ENCODE data around the gene BCKDHA. TPM values are rescaled to one million over a fixed set of nuclear protein-coding genes. Genes with fewer than 3 reads are reported as not detected.
"Not testable (repeated sequence)": the region's sequence is repeated elsewhere in the genome, so short reads cannot be mapped to it uniquely, and the experiment has no call there.

Gene BCKDHA
- polyA plus RNA-seq, 3 donors: 34.9 to 43.2 (median 38.2) TPM

DNA sequence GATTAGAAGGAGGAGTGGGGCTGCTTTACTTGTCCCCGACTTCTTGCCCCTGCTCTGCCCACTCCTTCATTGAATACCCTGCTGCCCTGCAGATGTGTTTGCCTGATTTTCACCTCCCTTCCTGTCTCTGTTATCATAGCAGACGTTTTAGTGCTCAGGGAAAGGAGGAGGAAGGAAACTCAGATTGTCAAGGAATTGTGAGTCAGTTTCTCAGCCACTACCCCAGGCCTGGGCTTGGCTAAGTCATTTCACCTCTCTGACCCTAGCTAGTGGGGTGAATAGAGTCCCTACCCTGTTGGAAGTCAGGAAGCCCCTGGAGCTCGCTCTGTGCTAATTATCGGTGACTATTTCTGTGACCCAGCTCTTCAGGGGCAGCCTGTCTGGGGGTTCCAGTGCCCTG, 3.9 kb downstream of the BCKDHA start:
- DNase-seq (ENCODE audit: low read depth in 3 of 3, low spot score in 2 of 3): no peak

DNA sequence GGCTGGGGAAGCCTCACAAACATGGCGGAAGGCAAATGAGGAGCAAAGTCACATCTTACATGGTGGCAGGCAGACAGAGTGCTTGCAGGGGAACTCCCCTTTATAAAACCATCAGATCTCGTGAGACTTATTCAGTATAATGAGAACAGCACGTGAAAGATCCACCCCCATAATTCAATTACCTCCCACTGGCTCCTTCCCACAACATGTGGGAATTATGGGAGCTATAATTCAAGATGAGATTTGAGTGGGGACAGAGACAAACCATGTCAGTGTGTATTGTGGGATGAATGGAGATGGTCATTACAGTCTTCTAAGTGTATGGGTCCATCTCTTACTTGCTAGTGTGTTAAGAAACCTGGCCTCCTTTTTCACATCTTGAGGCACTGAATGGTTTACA, 4.4 kb downstream of the BCKDHA start:
- DNase-seq (ENCODE audit: low read depth in 3 of 3, low spot score in 2 of 3): no peak

DNA sequence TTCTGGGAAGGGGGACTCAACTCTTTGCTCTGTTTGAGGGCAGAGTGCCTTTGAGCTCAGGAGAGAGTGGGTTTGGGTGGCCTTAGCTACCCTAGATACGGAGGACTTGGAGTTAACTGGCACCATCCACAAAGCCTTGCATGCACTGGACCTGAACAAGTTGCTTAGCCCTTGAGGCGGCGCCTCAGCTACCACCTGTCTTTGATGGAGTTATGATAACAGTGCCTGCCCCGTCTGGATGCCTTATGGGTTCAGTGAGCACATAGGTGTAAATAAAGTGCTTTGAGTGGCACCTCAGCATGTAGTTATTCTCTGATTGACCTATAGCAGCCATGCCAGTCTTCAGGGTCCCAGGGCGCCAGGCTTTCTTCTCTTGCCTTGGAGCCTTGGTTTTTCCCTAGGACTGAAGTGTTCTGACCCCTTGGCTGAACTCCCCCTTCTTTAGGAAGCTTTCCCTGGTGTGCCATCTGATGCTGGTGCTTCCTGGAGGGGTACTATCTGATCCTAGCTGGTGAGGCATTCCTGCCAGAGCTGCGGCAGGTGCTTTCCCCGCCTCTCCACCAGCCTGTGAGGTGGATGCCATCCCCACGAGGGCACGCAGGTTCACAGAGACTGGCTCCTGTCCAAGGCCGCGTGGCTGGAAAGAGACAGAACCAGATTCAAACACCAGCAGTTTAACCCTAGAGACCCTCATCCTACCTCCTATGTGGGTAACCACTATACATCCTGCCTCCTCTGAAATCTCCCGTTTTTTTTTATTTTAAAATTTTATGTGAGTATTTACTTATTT, 5.8 kb downstream of the BCKDHA start:
- DNase-seq (ENCODE audit: low read depth in 3 of 3, low spot score in 2 of 3): no peak

DNA sequence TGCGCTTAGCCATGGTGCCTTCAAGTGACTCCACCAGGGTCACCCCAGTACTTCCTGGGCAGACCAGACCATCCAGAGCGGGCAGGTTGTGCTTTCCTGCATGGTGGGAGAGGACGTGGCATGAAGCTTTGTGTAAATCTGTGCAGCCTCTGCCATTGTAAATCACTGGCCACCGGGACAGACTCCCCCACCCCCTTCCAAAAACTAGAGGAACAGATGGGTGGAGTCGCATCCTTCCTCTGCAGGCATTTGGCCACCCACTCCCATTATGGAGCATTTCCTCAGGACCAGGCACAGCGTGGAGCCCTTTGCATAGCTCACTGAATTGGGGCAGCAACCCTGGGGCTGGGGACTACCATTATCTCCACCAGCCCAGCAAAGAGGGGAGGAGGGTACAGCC, 8.2 kb downstream of the BCKDHA start:
- no peak for DNase-seq (ENCODE audit: low read depth in 3 of 3, low spot score in 2 of 3)

DNA sequence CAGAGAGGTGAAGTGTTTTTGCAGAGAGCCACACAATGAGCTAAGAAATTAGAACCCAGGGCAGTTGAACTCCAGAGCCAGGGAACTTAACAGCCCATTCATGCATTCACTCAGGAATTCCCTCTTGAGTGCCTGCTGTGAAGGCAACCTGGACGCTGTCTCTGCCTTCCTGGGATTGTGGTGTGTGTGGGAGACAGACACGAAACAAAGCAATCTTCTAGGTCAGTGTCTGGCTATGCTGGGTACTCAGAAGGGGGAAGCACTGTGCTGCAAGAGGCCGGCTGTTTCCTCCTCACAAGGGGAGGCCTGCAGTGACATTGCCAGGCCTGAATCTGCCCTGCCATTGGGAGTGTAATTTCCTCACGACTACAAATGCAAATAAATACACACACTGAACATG, 9.7 kb downstream of the BCKDHA start:
- DNase-seq (ENCODE audit: low read depth in 3 of 3, low spot score in 2 of 3): no peak

DNA sequence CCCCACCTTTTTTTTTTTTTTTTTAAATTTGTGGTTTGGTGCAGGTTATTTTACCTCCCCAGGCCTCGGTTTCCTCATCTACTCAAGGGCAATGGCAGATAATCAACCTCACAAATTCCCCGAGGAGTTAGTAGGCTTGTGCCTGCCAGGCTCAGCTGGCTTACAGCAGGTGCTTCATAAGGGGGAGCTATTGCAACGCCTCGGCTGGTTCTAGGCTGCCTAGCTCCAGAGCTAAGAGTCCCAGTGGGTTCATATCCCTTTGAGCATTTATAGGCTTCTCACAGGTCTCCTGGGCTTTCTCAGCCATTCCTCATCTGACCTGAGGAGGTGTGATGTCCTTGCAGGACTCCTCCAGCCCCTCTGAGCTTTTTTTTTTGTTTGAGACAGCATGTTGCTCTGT, 10.6 kb downstream of the BCKDHA start:
- DNase-seq (ENCODE audit: low read depth in 3 of 3, low spot score in 2 of 3): no peak

DNA sequence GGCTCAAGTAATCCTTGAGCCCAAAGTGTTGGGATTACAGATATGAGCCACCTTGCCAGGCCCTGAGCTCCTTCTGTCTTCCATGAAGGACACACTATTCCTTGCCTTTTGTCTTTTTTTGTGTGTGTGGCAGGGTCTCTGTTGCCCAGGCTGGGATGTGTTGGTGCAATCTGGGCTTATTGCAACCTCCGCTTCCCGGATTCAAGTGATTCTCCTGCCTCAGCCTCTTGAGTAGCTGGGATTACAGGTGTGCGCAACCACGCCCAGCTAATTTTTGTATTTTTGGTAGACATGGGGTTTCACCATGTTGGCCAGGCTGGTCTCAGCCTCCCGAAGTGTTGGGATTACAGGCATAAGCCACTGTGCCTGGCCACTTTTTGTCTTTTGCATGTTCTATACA, 11.2 kb downstream of the BCKDHA start:
- DNase-seq (ENCODE audit: low read depth in 3 of 3, low spot score in 2 of 3): not testable (repeated sequence)

DNA sequence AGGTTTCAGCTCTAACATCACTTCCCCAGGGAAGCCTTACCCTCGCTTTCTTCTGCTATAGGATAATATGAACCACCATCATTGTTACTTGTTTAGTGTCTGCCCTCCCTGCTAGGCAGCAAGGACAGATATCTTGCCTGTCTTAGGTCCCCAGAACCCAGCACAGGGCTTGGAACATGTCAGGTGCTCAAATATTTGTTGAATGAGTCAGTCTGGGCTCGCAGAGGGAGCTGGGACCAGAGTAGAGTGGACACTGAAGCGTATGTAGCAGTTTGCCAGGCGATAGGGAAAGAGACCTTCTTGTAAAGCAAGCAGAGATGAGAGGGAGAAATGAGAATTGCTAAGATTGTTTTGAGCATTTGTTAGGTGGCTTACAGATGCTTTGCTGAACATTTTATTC, 11.7 kb downstream of the BCKDHA start:
- DNase-seq (ENCODE audit: low read depth in 3 of 3, low spot score in 2 of 3): no peak

DNA sequence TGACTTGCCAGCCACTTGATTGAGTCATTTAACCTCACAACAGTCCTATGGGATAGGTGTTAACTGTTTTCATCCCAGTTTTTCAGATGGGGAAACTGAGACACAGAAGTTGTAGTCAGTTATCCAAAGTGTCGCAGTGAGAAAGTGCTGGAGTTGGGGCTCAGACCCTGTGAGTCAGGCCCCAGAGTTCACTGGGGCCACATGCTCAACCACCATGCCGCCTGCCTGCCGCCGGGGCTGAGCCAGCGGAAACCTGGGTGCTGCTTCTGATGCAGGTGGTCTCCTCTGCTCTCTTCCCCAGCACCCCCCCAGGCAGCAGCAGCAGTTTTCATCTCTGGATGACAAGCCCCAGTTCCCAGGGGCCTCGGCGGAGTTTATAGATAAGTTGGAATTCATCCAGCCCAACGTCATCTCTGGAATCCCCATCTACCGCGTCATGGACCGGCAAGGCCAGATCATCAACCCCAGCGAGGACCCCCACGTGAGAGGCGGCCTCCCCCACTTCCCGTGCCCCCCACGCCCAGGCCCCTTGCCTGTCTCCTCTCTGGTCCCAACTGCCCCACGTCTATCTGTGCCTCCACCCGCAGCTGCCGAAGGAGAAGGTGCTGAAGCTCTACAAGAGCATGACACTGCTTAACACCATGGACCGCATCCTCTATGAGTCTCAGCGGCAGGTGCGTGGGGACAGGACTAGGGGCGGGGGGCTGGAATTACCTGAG, 12.9 kb downstream of the BCKDHA start:
- DNase-seq (ENCODE audit: low read depth in 3 of 3, low spot score in 2 of 3): no peak

DNA sequence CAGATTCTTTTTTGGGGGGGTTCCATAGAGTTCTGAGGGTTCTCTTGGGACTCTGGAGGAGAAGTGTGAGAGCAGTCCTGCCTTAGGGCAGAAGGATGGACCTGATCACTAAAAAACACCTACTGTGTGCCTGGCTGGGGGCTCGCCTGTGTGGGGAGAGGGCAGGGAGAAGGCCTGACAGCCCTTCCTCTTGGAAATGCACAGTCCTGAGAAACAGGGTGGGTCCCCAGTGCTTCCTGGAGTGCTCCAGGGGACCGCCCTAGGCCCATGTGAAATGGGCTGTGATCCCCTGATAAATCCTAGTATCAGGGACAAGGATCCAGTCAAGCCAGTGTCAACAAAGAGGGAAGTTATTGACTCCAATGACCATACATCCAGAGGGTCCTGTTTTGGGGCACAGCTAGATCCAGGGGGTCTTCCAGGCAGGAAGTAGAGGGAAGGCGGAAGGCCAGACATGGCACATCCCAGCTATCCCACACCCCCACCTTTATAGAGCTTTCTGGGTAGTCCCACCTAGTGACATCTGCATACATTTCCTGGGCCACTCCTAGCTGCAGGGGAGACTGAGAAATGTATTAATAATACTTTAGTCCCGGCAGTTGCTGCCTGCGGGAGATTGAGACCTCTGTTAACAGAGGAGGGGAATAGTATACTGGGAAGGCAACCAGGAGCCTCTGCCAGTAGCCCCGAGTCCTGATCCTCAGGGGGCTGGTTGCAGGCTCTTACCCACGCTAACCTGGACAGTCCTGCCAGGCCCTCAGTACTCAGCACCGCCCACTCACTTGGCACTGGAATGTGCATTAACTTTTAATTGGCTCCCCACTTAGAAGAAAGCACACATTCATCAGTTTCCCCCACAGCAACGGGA, 13.7 kb downstream of the BCKDHA start:
- DNase-seq (ENCODE audit: low read depth in 3 of 3, low spot score in 2 of 3): no peak

DNA sequence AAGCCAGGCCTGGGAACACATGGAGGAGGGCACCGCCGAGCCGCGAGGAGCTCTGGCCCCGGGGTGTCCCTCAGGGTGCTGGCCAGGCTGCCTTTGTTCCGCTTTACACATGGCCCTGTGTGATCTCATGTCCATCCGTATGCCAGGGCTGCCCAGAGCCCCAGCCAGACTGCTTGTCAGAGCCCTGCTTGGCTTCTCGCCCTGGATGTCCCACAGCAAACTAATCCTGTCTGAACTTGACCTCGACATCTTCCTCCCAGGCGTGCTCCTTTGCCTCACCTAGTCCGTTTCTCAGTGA, 14.3 kb downstream of the BCKDHA start:
- DNase-seq (ENCODE audit: low read depth in 3 of 3, low spot score in 2 of 3): no peak

DNA sequence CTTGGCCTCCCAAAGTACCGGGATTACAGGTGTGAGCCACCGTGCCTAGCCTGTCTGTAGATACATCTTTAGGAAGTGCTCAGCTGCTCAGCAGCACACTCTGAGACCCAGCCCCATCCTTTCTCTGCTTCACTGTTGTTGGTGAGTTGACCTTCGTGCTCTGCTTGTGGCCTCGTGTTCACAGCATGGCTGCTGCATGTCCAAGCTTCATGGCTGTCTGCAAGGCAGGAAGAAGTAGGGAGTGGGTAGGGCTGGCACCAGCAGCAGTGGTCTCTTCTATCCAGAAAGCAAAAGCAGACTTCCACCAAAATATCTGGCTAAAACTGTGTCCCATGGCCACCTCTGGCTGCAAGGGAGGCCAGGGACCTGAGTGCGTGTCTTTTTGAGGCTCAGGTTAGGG, 15.3 kb downstream of the BCKDHA start:
- no peak for DNase-seq (ENCODE audit: low read depth in 3 of 3, low spot score in 2 of 3)

DNA sequence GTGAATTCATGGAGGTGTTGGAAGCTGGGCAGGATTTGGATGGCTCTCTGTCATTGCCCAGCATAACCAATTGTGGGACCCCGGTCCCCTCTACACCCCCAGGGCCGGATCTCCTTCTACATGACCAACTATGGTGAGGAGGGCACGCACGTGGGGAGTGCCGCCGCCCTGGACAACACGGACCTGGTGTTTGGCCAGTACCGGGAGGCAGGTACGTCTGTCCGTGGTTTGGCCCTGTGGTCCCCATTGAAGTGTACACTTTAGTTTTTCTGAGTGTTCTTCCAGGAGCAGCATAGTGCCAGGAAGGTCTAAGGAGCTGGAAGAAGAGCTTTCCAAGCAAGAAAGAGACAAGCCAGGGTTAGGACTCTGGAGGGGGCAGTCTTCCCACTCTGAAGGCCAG, 16.3 kb downstream of the BCKDHA start:
- no peak for DNase-seq (ENCODE audit: low read depth in 3 of 3, low spot score in 2 of 3)

DNA sequence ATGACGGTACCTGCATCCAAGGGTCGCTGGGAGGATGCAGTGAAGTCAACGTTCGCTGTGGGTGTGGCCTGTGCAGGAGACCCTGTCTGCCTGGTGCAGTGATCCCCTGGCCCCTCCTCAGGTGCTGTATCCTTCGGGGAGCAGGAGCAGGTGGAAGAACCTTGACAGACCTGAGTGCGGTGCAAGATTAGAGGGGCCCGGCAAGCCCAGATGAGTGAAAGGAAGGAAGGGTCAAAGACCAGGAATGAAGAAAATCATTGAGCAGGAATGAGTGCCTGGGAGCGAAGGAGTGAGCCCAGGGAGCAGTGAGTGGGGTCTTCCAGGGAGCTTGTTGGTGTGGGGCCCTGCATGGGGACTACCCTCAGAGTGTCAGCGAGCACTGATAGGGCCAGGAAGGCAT, 16.8 kb downstream of the BCKDHA start:
- no peak for DNase-seq (ENCODE audit: low read depth in 3 of 3, low spot score in 2 of 3)

DNA sequence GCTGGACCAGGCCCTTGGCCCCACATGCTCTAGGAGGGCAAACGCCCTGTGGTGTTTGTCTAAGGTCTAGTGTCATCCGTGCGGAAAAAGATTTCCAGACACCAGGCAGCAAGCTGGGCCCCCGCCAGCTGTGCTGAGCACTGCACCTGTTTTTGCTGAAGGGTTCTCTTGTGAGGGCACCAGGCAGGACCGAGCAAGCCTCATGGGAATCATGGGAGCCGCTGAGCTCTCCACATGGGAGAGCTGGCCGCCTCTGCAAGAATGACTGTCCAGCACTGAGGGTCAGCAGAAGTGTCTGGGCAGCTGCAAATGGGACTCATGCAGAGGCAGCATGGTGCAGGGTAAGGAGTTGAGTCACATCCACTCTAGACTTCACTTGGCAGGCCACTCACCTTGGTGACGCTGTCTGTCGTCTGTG, 17.5 kb downstream of the BCKDHA start:
- no peak for DNase-seq (ENCODE audit: low read depth in 3 of 3, low spot score in 2 of 3)

DNA sequence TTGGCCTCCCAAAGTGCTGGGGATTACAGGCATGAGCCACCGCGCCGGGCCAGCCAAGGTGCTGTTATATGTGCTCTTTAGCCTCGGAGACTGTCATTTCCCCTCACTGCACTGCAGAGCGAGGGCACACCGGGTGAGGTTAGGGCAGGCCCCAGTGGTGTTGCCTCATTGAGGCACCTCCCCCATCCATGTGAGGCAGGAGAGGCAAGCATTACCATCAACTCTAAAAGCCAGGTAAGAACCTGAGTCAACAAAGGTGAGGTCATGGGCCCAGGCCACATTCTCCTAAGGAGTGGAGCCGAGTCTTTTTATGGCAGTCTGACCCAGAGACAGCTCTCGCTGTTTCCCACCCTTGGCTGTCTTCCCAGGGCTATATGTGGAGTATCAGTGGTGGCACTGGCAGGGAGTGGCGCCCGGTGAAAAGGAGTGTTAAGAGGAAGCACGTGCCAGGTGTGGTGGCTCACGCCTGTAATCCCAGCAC, 18.6 kb downstream of the BCKDHA start:
- DNase-seq (ENCODE audit: low read depth in 3 of 3, low spot score in 2 of 3): no peak

DNA sequence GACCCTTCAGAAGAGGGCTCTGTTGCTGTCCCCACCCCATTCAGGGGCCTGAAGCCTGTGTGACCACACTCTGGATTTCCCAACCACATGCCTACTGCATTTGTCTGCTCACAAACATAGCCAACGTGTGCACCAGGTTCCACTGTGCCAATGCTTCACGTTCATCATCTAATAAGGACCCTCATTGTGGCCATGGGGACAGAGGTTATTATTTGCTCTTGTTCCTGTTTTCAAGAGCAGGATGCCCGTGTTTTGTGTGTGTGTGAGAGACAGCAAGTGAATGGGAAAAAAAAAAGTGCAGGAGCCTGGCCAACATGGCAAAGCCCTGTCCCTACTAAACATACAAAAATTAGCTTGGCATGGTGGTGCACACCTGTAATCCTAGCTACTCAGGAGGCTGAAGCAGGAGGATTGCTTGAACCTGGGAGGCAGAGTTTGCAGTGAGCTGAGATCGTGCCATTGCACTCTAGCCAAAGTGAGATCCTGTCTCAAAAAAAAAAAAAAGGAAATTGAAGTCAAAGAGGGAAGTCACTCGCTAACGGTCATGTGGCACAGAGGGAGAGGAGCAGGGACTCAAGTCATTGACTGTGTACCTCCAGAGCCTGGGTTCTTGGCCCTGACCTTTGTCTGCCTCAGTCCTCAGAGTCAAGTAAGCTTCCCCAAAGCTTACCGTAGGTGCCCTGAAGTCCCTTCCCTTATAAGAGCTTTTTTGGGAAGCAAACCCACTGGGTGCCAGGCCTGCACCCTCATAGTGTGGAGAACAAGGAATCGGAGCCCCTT, 22.7 kb downstream of the BCKDHA start:
- DNase-seq (ENCODE audit: low read depth in 3 of 3, low spot score in 2 of 3): no peak

DNA sequence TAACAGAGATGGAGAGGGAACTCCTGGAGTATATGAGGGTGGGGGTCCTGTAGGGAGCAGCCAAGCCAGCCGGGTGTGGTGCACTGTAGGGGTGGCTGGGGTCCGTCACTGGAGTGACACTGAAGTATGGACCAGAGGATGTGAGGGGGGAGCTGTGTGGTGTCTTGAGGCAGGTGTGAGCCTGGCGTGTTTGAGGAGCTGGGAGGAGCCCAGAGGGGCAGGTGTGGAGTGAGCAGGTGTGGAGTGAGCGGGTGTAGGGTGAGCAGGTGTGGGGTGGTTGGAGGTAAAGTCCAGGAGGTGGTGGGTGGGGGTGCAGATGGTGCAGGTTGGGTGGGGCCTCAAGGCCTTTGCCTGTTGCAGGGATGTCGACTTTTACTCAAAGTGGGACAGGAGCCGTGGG, 23.7 kb downstream of the BCKDHA start:
- no peak for DNase-seq (ENCODE audit: low read depth in 3 of 3, low spot score in 2 of 3)

DNA sequence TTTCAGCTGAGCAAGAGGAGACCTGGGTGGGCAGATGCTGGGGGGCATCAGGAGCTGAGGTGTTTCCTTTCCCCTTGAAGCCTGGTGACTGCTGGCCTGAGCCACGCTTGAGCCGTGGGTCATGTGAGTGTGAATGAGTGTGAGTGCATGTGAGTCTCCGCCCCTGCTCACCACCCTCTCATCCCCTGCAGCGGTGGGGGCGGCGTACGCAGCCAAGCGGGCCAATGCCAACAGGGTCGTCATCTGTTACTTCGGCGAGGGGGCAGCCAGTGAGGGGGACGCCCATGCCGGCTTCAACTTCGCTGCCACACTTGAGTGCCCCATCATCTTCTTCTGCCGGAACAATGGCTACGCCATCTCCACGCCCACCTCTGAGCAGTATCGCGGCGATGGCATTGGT, 24.4 kb downstream of the BCKDHA start:
- DNase-seq (ENCODE audit: low read depth in 3 of 3, low spot score in 2 of 3): no peak

DNA sequence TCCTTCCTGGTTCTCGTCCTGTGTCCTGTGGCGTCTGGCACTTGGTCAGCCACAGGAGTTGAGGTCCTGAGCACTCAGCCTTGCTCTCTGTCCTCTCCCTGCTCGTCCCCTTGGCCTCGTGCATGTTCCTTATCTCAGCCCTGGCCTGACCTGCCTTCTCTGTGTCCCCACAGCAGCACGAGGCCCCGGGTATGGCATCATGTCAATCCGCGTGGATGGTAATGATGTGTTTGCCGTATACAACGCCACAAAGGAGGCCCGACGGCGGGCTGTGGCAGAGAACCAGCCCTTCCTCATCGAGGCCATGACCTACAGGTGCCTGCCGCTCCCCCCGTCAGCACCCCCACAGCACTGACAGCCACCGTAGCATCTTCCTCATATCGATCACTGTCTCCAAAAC, 24.8 kb downstream of the BCKDHA start:
- DNase-seq (ENCODE audit: low read depth in 3 of 3, low spot score in 2 of 3): no peak

DNA sequence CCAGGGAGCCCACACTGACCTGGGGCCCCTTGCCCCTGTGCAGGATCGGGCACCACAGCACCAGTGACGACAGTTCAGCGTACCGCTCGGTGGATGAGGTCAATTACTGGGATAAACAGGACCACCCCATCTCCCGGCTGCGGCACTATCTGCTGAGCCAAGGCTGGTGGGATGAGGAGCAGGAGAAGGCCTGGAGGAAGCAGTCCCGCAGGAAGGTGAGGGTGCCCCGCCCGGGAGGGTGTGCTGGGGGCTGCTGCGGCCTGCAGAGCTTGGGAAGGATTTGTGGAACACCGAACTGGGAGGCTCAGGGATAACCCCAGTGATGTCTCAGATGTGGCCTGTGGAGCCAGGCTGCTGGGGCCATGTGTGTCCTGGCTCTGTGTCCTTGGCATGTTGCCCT, 25.3 kb downstream of the BCKDHA start:
- no peak for DNase-seq (ENCODE audit: low read depth in 3 of 3, low spot score in 2 of 3)

All from right renal cortex interstitium (tissue), 3 donors.